ENCODE measurements around the gene CDC42BPG.

DNA sequence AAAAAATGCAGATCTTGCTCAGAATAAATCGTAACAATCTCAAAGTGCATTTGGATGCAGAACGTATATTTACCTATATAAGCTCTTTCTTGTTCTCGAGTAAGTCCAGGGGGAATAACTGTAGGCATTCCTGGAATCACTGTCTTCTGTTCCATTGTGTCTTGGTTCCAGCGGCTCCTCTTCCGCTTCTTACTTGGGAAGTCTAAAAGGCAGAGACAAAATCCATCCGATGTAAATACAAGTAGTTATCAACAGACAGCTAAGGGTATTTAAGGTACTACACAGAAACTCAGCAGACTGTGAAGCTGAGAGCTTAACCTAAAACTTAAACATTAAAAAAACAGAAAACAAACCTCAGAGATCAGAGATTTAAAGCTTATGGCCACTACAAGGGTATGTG is 68.0 kb downstream of the CDC42BPG start:
- TF ChIP-seq, protein P1, sequence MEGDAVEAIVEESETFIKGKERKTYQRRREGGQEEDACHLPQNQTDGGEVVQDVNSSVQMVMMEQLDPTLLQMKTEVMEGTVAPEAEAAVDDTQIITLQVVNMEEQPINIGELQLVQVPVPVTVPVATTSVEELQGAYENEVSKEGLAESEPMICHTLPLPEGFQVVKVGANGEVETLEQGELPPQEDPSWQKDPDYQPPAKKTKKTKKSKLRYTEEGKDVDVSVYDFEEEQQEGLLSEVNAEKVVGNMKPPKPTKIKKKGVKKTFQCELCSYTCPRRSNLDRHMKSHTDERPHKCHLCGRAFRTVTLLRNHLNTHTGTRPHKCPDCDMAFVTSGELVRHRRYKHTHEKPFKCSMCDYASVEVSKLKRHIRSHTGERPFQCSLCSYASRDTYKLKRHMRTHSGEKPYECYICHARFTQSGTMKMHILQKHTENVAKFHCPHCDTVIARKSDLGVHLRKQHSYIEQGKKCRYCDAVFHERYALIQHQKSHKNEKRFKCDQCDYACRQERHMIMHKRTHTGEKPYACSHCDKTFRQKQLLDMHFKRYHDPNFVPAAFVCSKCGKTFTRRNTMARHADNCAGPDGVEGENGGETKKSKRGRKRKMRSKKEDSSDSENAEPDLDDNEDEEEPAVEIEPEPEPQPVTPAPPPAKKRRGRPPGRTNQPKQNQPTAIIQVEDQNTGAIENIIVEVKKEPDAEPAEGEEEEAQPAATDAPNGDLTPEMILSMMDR (conservative IDR thresholded peaks at IDR 0.05 in 1 of 2, IDR thresholded peaks at IDR 0.05 in 1 of 2; ENCODE audit: extremely low read depth in 1 of 2, insufficient read depth in 1 of 2, low read depth in 1 of 2, low read length in 2 of 2): no peak
- TF ChIP-seq EZH2 (IDR thresholded peaks at IDR 0.05; ENCODE audit: borderline replicate concordance, low read length): no peak
